MCF 10A (cell line): ENCODE measurements around the gene IRAK3. TPM values are rescaled to one million over a fixed set of nuclear protein-coding genes. Genes with fewer than 3 reads are reported as not detected.

Experiments used
- BruUV-seq: library from RNA; stranded (reverse); fragments of 400-500 nt; replicated peaks from 2 replicates; lab custom pipeline; 2021; lab: Mats Ljungman, UMichigan
- CTCF ChIA-PET: fragments of 300-600 bp; sonication (Branson Sonifier 250); formaldehyde crosslinking; extraction: SDS; loops from one replicate; lab custom pipeline; 2021; ENCODE audit warnings: antibody characterized with exemption, inconsistent platforms; lab: Yijun Ruan, JAX
- POLR2A ChIA-PET: fragments of 300-600, 350-650 bp; sonication (Branson Sonifier 250); formaldehyde crosslinking; extraction: SDS; loops from one replicate; lab custom pipeline; 2020; ENCODE audit warnings: antibody characterized with exemption, inconsistent platforms; lab: Yijun Ruan, JAX
- DNase-seq: peaks from one replicate; pipeline ENCODE4 v3.0.0-alpha.2; 2018; ENCODE audit not compliant: unreplicated experiment
- H3K27ac Mint-ChIP-seq: one replicate; pipeline ENCODE4 v1.8.0; 2022; ENCODE audit warnings: mild to moderate bottlenecking, low read depth, mixed read lengths; ENCODE audit not compliant: unreplicated experiment
- H3K27me3 Mint-ChIP-seq: one replicate; pipeline ENCODE4 v1.8.0; 2022; ENCODE audit warnings: mixed read lengths; ENCODE audit not compliant: insufficient read depth, unreplicated experiment
- H3K36me3 Mint-ChIP-seq: one replicate; pipeline ENCODE4 v1.8.0; 2022; ENCODE audit warnings: mild to moderate bottlenecking, moderate library complexity, mixed read lengths; ENCODE audit not compliant: insufficient read depth, unreplicated experiment
- H3K4me1 Mint-ChIP-seq: one replicate; pipeline ENCODE4 v1.8.0; 2022; ENCODE audit warnings: mixed read lengths; ENCODE audit not compliant: insufficient read depth, unreplicated experiment
- H3K4me3 Mint-ChIP-seq: one replicate; pipeline ENCODE4 v1.8.0; 2022; ENCODE audit warnings: mild to moderate bottlenecking, moderate library complexity, mixed read lengths; ENCODE audit not compliant: unreplicated experiment
- H3K9me3 Mint-ChIP-seq: one replicate; pipeline ENCODE4 v1.8.0; 2022; ENCODE audit warnings: mixed read lengths; ENCODE audit not compliant: unreplicated experiment
- intact Hi-C: fragments of 100-400 bp; cut with micrococcal nuclease; formaldehyde crosslinking; loops from 2 replicates; pipeline ENCODE4 v1.14.1; 2022
- total RNA-seq: library from RNA; stranded (reverse); gene quantifications from 2 replicates; pipeline ENCODE4 v1.2.3, GENCODE V29; 2022
- TF ChIP-seq, protein P1 (sequence below): fragments of 200-600 bp; IDR thresholded peaks from one replicate; pipeline ENCODE4 v1.8.0; 2022; ENCODE audit warnings: antibody characterized with exemption, mild to moderate bottlenecking; ENCODE audit not compliant: unreplicated experiment

The IRAK3 gene
- total RNA-seq, 1 experiment from 2014 or later: not detected

GRCh38 chr12:66252771-66253170 is 63.8 kb downstream of the IRAK3 start:
- Mint-ChIP-seq H3K36me3 (no peaks in the 10 kb centered on the region), H3K27me3 (peaks cover 33% of the 10 kb centered on the region), H3K4me1 (no peaks in the 10 kb centered on the region), H3K9me3 (no peaks in the 10 kb centered on the region), H3K27ac (no peak overlapping the region), H3K4me3 (no peak overlapping the region)
- intact Hi-C loops: no loop called here
- DNase-seq: no peak
- ChIA-PET POLR2A (no interaction called here), CTCF (interaction anchor here (7.1 kb wide), 1 partner anchor 18 kb away, joined by 39 read pairs; no protein-coding TSS in a partner anchor)
- TF ChIP-seq, protein P1, sequence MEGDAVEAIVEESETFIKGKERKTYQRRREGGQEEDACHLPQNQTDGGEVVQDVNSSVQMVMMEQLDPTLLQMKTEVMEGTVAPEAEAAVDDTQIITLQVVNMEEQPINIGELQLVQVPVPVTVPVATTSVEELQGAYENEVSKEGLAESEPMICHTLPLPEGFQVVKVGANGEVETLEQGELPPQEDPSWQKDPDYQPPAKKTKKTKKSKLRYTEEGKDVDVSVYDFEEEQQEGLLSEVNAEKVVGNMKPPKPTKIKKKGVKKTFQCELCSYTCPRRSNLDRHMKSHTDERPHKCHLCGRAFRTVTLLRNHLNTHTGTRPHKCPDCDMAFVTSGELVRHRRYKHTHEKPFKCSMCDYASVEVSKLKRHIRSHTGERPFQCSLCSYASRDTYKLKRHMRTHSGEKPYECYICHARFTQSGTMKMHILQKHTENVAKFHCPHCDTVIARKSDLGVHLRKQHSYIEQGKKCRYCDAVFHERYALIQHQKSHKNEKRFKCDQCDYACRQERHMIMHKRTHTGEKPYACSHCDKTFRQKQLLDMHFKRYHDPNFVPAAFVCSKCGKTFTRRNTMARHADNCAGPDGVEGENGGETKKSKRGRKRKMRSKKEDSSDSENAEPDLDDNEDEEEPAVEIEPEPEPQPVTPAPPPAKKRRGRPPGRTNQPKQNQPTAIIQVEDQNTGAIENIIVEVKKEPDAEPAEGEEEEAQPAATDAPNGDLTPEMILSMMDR: no peak
- BruUV-seq: no TSS peak

DNA sequence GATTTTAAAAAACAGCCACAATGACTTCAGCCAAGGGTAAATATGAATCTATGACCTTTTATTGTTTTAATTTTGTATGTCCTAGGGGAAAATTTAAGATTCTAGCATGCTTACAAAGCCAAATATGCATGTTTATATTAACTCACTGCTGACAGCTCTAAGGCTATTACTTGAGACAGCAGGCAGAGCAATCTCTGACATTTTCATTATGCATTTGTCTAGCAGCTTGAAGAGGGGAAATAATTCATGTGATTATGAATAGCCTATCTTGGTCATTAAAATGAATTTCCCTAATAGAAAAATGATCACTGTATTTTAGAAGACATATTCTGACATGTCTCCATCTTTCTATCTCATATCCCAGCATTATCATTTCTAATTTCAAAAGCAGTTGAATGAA is 66.7 kb downstream of the IRAK3 start:
- DNase-seq: no peak
- TF ChIP-seq, protein P1: no peak
- H3K4me1 Mint-ChIP-seq: no peaks in the 10 kb centered on the region
- no TSS peak for BruUV-seq
- intact Hi-C loops: no loop called here
- ChIA-PET CTCF (interaction anchor here (0.8 kb wide), 1 partner anchor 14 kb away, joined by 3 read pairs; no protein-coding TSS in a partner anchor), POLR2A (no interaction called here)
- H3K9me3 Mint-ChIP-seq: no peaks in the 10 kb centered on the region
- no peak overlapping the region for H3K4me3 Mint-ChIP-seq
- peaks cover 40% of the 10 kb centered on the region for H3K27me3 Mint-ChIP-seq
- H3K27ac Mint-ChIP-seq: no peak overlapping the region
- H3K36me3 Mint-ChIP-seq: no peaks in the 10 kb centered on the region

DNA sequence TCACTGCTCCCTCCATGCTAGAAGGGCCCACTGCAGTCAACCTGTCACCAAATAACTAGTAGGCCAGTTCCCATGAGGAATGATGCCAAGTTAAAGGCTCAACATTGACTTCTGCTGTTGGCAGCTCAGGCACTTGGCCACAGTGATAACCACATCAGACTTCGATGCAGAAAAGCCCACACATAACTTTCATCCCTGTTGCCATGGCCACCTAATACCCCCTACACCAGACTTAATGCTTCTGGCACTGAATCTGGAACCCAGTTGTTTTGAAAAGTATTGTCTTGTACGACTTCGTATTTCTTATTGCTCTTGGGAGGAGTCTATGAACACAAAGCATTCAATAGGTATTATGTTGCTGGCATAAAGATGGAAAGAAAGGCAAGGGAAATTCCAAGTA is 69.0 kb downstream of the IRAK3 start:
- Mint-ChIP-seq H3K36me3 (no peaks in the 10 kb centered on the region), H3K4me3 (no peak overlapping the region), H3K9me3 (no peaks in the 10 kb centered on the region), H3K27me3 (peaks cover 33% of the 10 kb centered on the region), H3K4me1 (no peaks in the 10 kb centered on the region), H3K27ac (no peak overlapping the region)
- CTCF ChIA-PET: no interaction called here
- DNase-seq: no peak
- TF ChIP-seq, protein P1: no peak
- POLR2A ChIA-PET: no interaction called here
- no TSS peak for BruUV-seq
- intact Hi-C loops: no loop called here

DNA sequence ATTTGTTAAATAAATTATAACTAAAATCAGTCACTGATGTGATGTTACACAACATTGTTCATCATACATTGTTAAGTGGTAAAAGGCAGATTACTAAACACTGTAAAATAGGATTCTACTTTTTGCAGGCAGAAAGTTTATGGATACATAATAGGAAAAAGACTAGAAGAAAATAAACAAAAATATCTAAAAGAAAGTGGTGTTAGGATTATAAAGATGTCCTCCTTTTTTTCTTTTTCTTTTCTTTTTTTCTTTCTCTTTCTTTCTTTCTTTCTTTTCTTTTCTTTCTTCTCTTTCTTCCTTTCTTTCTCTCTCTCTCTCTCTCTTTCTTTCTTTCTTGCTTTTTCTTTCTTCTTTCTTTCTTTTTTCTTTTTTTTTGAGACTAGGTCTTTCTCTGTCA is 73.7 kb downstream of the IRAK3 start:
- Mint-ChIP-seq H3K9me3 (no peaks in the 10 kb centered on the region), H3K36me3 (no peaks in the 10 kb centered on the region), H3K27ac (no peak overlapping the region), H3K4me3 (no peak overlapping the region), H3K4me1 (no peaks in the 10 kb centered on the region), H3K27me3 (peaks cover 51% of the 10 kb centered on the region)
- intact Hi-C loops: no loop called here
- BruUV-seq: no TSS peak
- ChIA-PET CTCF (no interaction called here), POLR2A (no interaction called here)
- TF ChIP-seq, protein P1: no peak
- no peak for DNase-seq
